HG02973 (cell line): Measurements from ENCODE around the gene MRM3.
"Not testable (repeated sequence)": the region's sequence is repeated elsewhere in the genome, so short reads cannot be mapped to it uniquely, and the experiment has no call there.

Source experiments
- ATAC-seq: cut with Tn5 transposase; IDR thresholded peaks from one replicate; pipeline ENCODE4 v1.9.1; 2021; ENCODE audit warnings: moderate library complexity; ENCODE audit not compliant: unreplicated experiment

MRM3 gene

GRCh38 chr17:814371-814770 lies 32.2 kb downstream of the MRM3 start:
- no peak for ATAC-seq

- no peak for ATAC-seq
These were observed 37.1 kb downstream of the MRM3 start for GRCh38 chr17:819251-819650.

DNA sequence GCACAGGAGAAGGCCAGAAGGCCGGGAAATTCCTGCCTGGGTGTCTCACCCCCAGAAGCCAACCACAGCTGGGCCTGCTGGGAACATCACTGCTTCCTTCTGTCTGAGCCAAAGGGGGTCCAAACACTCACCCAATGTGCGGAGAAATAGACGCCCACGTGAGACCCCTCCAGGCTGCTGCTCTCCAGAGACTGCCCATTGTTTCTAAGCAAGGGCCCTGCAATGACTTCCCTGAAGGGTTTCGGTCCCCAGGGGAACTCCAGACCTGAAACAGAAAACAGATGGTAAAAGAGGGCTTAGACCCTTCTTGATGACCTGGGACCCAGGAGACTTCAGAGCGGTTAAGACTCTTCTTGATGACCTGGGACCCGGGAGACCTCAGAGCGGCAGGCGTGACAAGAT lies 41.3 kb downstream of the MRM3 start:
- ATAC-seq = no peak

DNA sequence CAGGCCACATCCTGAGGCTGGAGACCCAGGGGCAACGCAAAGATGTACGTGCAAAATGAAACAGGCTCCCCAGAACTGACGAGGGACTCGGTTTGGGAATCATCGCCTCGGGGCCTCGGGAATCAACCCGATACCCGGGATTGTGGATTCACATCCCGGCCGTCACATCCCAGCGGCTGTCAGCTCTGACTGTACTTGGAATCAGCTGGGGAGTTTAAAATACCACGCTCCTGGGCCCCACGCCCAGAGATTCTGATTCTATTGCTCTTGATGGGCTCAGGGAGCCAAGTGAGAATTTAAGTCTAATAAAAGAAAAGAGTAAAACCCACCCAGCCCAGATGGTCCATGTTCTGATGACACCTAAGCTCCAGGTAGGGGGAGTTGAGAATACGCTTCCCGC lies 42.2 kb downstream of the MRM3 start:
- no peak for ATAC-seq

GRCh38 chr17:825216-825615 lies 43.1 kb downstream of the MRM3 start:
- no peak for ATAC-seq

GRCh38 chr17:826778-827177 lies 44.6 kb downstream of the MRM3 start:
- ATAC-seq = no peak

DNA sequence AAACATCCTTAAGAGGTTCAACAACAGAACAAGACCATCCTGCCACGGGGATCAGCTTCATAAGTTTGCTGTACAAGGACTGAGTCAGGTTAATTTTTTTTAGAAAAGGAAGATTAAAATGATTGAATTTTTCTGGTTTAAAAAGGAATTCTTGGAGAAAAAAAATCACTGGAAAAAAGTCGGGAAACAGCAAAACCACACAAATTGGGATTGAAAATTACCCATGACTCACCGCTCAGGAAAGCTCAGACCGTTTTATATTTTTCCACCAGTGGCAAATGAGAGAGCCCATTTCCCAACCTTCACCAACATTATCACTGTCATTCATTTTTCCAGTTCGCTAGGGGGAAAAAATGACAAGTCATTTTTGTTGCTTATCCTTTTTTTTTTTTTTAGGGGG lies 46.6 kb downstream of the MRM3 start:
- ATAC-seq = no peak

- not testable (repeated sequence) for ATAC-seq
These were observed 47.5 kb downstream of the MRM3 start for GRCh38 chr17:829614-830013.

- no peak for ATAC-seq
These were observed 48.2 kb downstream of the MRM3 start for GRCh38 chr17:830381-830780.

- no peak for ATAC-seq
These were observed 48.8 kb downstream of the MRM3 start for GRCh38 chr17:830950-831349.

DNA sequence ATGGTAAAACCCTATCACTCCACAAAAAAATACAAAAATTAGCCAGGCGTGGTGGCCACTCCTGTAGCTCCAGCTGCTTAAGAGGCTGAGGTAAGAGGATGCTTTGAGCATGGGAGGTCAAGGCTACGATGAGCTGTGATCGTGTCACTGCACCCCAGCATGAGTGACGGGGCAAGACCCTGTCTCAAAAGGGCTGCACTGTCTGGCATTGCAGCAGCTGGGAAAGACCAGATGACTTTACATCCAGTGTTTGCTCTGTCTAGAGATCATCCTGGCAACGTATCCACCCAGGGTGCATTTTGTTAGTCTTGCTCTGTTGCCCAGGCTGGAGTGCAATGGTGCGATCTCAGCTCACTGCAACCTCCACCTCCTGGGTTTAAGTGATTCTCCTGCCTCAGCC lies 52.0 kb downstream of the MRM3 start:
- ATAC-seq = no peak

- ATAC-seq = no peak
These were observed 53.1 kb downstream of the MRM3 start for GRCh38 chr17:835263-835662.

DNA sequence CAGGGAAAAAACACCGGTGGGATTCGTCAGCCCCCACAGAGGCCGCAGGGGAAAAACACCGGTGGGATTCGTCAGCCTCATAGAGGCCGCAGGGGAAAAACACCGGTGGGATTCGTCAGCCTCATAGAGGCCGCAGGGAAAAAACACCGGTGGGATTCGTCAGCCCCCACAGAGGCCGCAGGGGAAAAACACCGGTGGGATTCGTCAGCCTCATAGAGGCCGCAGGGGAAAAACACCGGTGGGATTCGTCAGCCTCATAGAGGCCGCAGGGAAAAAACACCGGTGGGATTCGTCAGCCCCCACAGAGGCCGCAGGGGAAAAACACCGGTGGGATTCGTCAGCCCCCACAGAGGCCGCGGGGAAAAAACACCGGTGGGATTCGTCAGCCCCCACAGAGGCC lies 53.6 kb downstream of the MRM3 start:
- ATAC-seq = not testable (repeated sequence)

- ATAC-seq = no peak
These were observed 54.0 kb downstream of the MRM3 start for GRCh38 chr17:836151-836550.

DNA sequence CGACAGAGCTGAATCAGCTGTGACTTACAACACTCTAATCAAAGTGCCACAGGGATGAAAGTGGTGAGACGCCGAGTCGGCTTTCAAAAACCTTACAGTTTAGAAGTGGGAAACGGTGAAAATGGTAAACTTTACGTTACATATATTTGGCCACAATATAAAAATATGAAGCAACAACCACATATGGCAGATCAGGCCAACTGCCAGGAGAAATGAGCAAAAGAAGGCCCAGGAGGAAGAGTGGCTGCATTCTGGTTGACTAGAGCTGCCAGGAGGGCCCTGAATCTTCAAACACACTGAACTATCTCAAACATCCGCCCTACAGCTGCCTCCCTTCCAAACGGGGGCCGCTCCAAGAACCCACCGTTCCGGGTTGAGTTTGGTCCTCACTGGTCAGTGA lies 56.3 kb downstream of the MRM3 start:
- no peak for ATAC-seq

DNA sequence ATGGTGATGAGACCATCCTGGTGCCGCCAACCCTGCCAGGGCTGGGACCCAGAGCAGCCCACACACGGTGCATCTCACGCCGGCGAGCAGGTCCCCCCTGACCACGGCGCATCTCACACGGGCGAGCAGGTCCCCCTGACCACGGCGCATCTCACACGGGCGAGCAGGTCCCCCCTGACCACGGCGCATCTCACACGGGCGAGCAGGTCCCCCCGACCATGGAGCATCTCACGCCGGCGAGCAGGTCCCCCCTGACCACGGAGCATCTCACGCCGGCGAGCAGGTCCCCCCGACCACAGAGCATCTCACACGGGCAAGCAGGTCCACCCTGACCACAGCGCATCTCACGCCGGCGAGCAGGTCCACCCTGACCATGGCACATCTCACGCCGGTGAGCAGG lies 59.2 kb downstream of the MRM3 start:
- ATAC-seq = no peak
